Activated CD8-positive, alpha-beta memory T cell treated with anti-CD3 and anti-CD28 coated beads, Interleukin-2, amount 10 ng/mL, durations not matched to agents 7 days and 5 days (primary cell): Measurements from ENCODE around the gene UBA3. TPM values are rescaled to one million over a fixed set of nuclear protein-coding genes. Genes with fewer than 3 reads are reported as not detected.

Experiments used
- ATAC-seq: fragments of 150-1000 bp; cut with Tn5 transposase; one replicate; pipeline ENCODE4 v1.10.0; 2021; ENCODE audit warnings: moderate library complexity
- CTCF ChIA-PET: fragments of 350-600 bp; sonication (Branson Sonifier 250); formaldehyde crosslinking; loops from one replicate; lab custom pipeline; 2021; ENCODE audit warnings: antibody characterized with exemption; lab: Charles Lee
- DNase-seq: peaks from one replicate; pipeline ENCODE4 v3.0.0-alpha.2; 2020
- H3K27ac Mint-ChIP-seq: one replicate; pipeline ENCODE4 v1.8.0; 2021; ENCODE audit warnings: mild to moderate bottlenecking, mixed read lengths
- H3K27me3 Mint-ChIP-seq: one replicate; pipeline ENCODE4 v1.8.0; 2021; ENCODE audit warnings: mixed read lengths
- H3K36me3 Mint-ChIP-seq: one replicate; pipeline ENCODE4 v1.8.0; 2021; ENCODE audit warnings: mild to moderate bottlenecking, mixed read lengths
- H3K4me1 Mint-ChIP-seq: one replicate; pipeline ENCODE4 v1.8.0; 2021; ENCODE audit warnings: mixed read lengths
- H3K4me3 Mint-ChIP-seq: one replicate; pipeline ENCODE4 v1.8.0; 2021; ENCODE audit warnings: mild to moderate bottlenecking, moderate library complexity, mixed read lengths
- H3K9me3 Mint-ChIP-seq: one replicate; pipeline ENCODE4 v1.8.0; 2022; ENCODE audit warnings: low read depth, mixed read lengths
- microRNA-seq: library from miRNA; unstranded; fragments of <30 nt; microRNA quantifications from one replicate; pipeline ENCODE4 v1.2.0, GENCODE V29; 2022
- total RNA-seq, 2 experiments: library from RNA; stranded (reverse); gene quantifications; one replicate each; pipeline ENCODE4 v1.2.3, GENCODE V29; 2021

UBA3 gene
- total RNA-seq, 2 experiments from 2014 or later, result 104 to 133 TPM

DNA sequence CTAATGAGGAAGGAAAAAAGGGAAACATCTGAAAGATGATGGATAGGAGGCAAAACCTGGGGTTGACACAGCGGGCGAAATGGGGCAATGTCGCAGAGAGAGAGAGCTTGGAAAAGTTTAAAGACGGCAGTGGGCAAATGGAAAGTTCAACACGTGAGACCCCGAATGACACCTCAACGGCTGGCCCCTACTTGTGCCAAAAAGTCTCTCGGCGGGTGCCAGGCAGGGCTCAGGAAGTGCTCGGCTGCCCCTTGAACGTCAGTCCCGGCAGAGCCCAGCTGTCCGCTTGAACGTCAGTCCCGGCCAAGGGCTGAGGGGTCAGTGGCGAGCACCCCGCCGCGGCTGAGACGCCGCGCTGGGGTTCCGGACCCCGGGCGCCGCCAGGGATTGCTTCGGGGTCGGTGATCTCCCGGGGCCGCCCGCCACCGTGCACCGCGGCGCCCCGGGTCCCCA lies 67.3 kb downstream of the UBA3 start:
- ATAC-seq, result no peak

DNA sequence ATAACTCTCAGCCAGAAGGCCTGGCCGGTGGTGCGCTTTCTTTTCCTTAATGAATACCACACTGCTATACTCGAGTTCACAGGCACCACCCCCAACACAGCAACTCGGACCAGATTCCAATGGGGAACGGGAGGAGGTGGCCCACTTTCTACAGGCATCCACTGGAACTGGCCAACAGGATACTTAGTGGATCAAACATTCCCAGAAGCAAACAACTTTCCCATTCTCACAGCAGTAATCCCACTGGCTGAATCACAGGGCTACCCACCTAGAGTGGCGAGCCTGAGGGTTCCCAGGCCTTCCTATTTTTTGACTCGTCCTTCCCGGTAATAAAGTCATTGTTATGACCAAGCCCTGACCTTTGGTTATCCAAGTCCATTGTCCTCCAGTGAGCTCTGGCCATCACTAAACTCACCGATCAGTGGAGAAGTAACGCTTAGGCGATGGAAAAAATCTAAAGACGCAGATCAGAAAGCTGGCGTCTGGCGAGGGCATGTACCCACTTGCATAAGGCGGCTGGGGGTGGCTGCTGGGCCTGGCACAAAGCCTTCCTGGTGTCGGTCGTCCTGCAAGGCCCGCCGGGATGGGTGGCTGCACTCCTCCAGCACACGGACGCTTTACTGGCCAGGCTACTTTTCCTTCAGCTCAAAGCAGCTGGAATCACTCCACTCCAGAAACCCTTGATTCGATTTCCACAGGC lies 67.9 kb downstream of the UBA3 start:
- peak overlapping the region; percentile 73 for H3K27ac Mint-ChIP-seq
- peaks cover 20% of the 10 kb centered on the region for H3K36me3 Mint-ChIP-seq
- DNase-seq (no peak), ATAC-seq (no peak)
- CTCF ChIA-PET, result interaction anchor here (2.1 to 3.1 kb wide), 2 partner anchors 12 to 16 kb away, joined by 5 to 14 read pairs; no protein-coding TSS in a partner anchor
- peak overlapping the region; percentile 81 for H3K4me3 Mint-ChIP-seq
- H3K4me1 Mint-ChIP-seq, result peaks cover 34% of the 10 kb centered on the region
- H3K9me3 Mint-ChIP-seq, result no peaks in the 10 kb centered on the region
- H3K27me3 Mint-ChIP-seq, result no peaks in the 10 kb centered on the region

More for the DNA sequence above, 67.3 kb downstream of the UBA3 start:
- Mint-ChIP-seq H3K4me1 (peaks cover 34% of the 10 kb centered on the region), H3K9me3 (no peaks in the 10 kb centered on the region), H3K4me3 (peak overlapping the region; percentile 81), H3K27me3 (no peaks in the 10 kb centered on the region), H3K36me3 (peaks cover 23% of the 10 kb centered on the region), H3K27ac (peak overlapping the region; percentile 73)
- DNase-seq, result no peak
- CTCF ChIA-PET, result interaction anchor here (1.0 to 3.1 kb wide), 4 partner anchors 13 to 26 kb away, joined by 3 to 14 read pairs (median 4); no protein-coding TSS in a partner anchor

DNA sequence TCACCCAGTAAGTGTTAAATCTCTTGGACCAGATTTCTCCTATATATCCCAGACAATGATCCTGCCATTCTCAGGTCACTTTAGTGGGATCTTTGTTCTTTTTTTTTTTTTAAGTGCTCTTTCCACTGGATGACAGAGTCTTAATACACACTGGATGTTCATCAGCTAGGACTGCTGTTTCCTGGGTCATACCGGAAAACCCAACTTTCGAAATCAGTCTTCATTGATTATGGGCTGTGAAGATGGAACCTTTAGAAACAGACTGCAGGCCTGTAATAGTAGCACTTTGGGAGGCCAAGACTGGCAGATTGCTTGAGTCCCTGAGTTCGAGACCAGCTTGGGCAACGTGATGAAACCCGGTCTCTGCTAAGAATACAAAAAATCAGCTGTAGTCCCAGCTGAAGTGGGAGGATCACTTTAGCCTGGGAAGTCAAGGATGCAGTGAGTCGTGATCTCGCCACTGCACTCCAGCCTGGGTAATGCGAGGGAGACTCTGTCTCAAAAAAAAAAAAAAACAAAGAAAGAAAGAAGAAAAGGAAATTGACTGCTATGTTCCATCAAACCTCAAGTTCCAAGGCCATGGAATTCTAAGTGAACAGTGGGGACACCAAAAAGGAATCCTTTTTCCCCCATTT lies 69.0 kb downstream of the UBA3 start:
- Mint-ChIP-seq H3K4me1 (peaks cover 34% of the 10 kb centered on the region), H3K9me3 (no peaks in the 10 kb centered on the region), H3K36me3 (peaks cover 20% of the 10 kb centered on the region), H3K4me3 (peak overlapping the region; percentile 23), H3K27ac (peak overlapping the region; percentile 57), H3K27me3 (no peaks in the 10 kb centered on the region)
- ATAC-seq (no peak), DNase-seq (no peak)
- CTCF ChIA-PET, result interaction anchor here (0.6 to 3.1 kb wide), 4 partner anchors 11 to 1220 kb away, joined by 3 to 14 read pairs (median 3); no protein-coding TSS in a partner anchor

DNA sequence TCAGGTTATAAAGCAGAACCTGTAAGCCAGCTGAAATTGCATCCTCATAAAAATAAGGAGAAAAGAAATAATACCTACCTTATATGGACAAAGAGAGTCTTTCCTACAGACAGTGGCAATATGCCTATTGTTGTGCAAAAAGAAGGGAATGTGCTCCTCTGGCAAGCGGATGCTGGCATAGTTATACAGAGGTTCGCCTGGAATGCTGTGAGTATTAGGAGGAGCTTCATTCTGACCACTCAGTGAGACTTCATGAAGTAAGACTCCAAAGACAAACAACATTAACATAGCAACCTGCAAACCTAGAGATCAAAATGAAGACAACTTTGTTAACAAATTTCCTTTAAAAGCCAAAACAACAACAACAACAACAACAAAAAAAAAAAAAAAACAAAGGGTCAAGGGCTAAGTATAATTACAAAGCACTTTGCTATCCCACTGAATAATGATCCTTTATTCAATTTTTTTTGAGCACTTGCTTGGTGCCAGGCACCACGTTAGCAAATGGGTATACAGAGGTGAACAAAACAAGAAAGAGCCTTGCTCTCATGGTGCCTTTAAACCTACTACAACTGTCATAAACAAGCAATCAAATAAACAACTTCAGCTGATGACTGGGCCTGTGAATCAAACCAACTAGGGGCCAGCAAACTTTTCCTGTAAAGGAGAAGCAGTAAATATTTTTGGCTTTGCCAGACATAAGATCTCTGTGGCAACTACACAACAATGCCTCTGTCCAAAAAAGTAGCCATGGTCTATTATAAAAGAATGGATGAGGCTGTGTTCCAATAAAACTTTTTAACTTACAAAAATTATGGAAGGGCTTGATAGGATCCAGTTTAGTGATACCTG lies 70.4 kb downstream of the UBA3 start:
- Mint-ChIP-seq H3K27me3 (no peaks in the 10 kb centered on the region), H3K4me3 (no peak overlapping the region), H3K4me1 (peaks cover 26% of the 10 kb centered on the region), H3K36me3 (peaks cover 25% of the 10 kb centered on the region), H3K27ac (no peak overlapping the region), H3K9me3 (no peaks in the 10 kb centered on the region)
- DNase-seq (no peak), ATAC-seq (no peak)
- CTCF ChIA-PET, result no interaction called here

DNA sequence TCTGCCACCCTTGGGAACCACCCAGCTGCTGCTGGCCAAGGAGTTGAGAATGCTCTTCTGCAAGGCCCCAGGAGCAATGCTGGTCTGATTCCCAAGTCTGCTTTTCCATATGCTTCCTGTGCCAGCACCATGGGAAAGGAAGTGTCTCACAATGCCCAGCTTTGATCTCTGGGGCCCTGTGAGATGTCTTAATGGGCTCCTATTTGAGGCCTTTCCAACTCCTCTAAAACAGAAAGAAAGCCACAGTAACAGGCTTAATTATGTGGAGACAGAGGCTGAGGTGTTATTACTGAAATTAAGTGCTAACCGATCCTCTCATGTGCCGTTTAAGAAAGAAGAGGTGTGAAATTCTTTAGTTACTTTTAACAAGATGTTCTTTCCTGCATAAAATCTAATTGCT lies 71.2 kb downstream of the UBA3 start:
- no peak overlapping the region for H3K4me3 Mint-ChIP-seq
- H3K27ac Mint-ChIP-seq, result peak overlapping the region; percentile 24
- DNase-seq, result no peak
- CTCF ChIA-PET, result no interaction called here
- peaks cover 31% of the 10 kb centered on the region for H3K36me3 Mint-ChIP-seq
- H3K27me3 Mint-ChIP-seq, result no peaks in the 10 kb centered on the region
- H3K4me1 Mint-ChIP-seq, result peaks cover 20% of the 10 kb centered on the region
- H3K9me3 Mint-ChIP-seq, result no peaks in the 10 kb centered on the region
- no peak for ATAC-seq

DNA sequence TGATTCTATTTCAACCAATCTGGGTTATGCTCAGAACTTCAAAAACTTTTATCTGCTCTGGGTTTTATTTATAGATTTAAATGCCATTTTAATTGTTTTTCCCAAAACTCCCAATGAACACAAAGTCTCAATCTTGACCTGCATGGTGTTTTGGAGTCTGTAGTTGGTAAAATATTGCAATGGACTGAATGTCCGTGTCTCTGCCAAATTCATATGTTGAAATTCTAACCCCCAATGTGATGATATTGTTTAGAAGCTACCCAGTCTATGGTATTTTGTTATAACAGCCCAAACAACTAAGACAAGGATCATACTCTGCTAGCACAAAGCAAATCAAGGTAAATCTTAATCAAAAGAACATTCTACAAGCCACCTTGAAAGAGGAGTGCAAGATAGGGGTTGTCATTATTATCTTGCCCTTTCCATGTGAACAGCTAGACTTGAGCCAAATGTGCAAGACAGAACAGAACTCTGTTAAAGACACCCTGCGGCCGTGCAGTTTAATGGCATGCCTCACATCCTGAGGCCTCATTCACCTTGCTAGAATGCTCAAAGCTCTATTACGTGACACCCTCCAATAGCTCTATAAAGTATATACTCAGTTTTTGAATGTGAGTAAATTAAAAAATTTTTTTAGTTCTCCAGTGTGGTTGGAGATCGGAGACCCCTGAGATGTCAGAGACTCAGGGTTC lies 74.2 kb downstream of the UBA3 start:
- no peaks in the 10 kb centered on the region for H3K9me3 Mint-ChIP-seq
- ATAC-seq, result no peak
- no peak overlapping the region for H3K27ac Mint-ChIP-seq
- H3K27me3 Mint-ChIP-seq, result no peaks in the 10 kb centered on the region
- no peak for DNase-seq
- peaks cover 7% of the 10 kb centered on the region for H3K4me1 Mint-ChIP-seq
- CTCF ChIA-PET, result no interaction called here
- peaks cover 46% of the 10 kb centered on the region for H3K36me3 Mint-ChIP-seq
- no peak overlapping the region for H3K4me3 Mint-ChIP-seq

DNA sequence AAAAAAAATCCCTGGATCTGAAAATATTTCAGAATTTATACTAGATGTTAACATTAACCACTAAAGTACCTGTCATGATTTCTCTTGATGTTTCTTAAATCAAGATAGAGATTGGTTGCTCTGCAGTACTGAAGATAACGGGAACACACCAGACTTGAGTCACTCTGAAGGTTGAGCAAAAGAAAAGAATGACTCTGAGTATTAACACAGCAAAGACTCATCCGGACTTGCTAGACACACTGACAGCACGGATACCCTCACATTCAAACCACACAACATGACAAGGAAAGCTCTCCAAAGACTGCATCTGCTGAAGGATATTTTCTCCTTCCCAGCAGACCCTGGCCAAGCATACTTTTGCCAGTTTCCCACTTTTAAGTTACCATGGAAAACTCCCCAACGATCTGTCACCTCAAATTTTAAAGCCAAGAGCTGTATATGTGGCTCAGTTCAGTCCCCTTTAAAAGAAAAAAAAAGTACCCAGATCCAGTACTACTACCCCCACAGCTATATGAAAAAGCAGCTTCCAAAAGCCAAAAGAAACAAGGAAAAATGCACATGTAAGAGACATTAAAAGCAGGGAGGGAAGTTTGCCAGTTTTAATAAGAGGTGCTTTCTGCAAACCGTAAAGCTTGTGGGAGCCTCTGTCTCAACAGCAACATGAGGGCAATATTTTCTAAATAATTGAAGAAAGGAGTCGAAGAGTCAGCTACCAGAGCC lies 74.9 kb downstream of the UBA3 start:
- H3K36me3 Mint-ChIP-seq, result peaks cover 46% of the 10 kb centered on the region
- peaks cover 2% of the 10 kb centered on the region for H3K4me1 Mint-ChIP-seq
- H3K27ac Mint-ChIP-seq, result no peak overlapping the region
- no peaks in the 10 kb centered on the region for H3K9me3 Mint-ChIP-seq
- no peak for ATAC-seq
- DNase-seq, result no peak
- no peak overlapping the region for H3K4me3 Mint-ChIP-seq
- CTCF ChIA-PET, result no interaction called here
- H3K27me3 Mint-ChIP-seq, result no peaks in the 10 kb centered on the region

Small RNAs within 50 kb of the gene (microRNA-seq; reads per million reads assigned to microRNA genes)
- 15.7 reads per million, percentile 39 among the genes with 10 or more reads in this experiment for gene MIR3136

Other genes with a start within 250 kb of the UBA3 start
- gene TAFA4, start 147.8 kb downstream of the UBA3 start, total RNA-seq, result not detected
- 10 to 100 TPM; 15.4 to 15.5 TPM for gene EOGT, start 66.7 kb downstream of the UBA3 start, total RNA-seq
- 10 to 100 TPM; 47.5 to 49.5 TPM for gene TMF1, start 28.0 kb downstream of the UBA3 start, total RNA-seq
- gene ARL6IP5, start 4.6 kb upstream of the UBA3 start, total RNA-seq, result 100 to 1,000 TPM; 132 to 203 TPM
- not detected for gene LMOD3, start 42.2 kb upstream of the UBA3 start, total RNA-seq